Cardiac muscle cell (in vitro differentiated cells and primary cell): Measurements from ENCODE around the gene ITGB1BP1. TPM values are rescaled to one million over a fixed set of nuclear protein-coding genes. Genes with fewer than 3 reads are reported as not detected.

Experiments
- DNase-seq, 2 donors: peaks; one replicate each; pipeline versions ENCODE4 v3.0.0 to v3.0.0-alpha.2; 2010 to 2017; ENCODE audit warnings: low read depth in 1 of 2, low spot score in 1 of 2
- H3K27ac ChIP-seq: fragments of 200-600 bp; sonication (generic); 2 replicates; pipeline ENCODE4 v1.5.1; 2016
- H3K27me3 ChIP-seq: fragments of 200-600 bp; sonication (generic); 2 replicates; pipeline ENCODE4 v1.6.0; 2016; ENCODE audit warnings: control low read depth
- H3K36me3 ChIP-seq: fragments of 200-600 bp; sonication (generic); 2 replicates; pipeline ENCODE4 v1.5.1; 2016; ENCODE audit warnings: control low read depth
- H3K4me1 ChIP-seq: fragments of 200-600 bp; sonication (generic); 2 replicates; pipeline ENCODE4 v1.8.1; 2017; ENCODE audit warnings: low read depth, mild to moderate bottlenecking, mixed run types
- H3K4me3 ChIP-seq: fragments of 200-600 bp; sonication (generic); 2 replicates; pipeline ENCODE4 v1.5.1; 2016; ENCODE audit warnings: mild to moderate bottlenecking
- H3K9me3 ChIP-seq: fragments of 200-600 bp; sonication (generic); 2 replicates; pipeline ENCODE4 v1.5.1; 2017; ENCODE audit warnings: low read depth, mild to moderate bottlenecking, control low read depth
- CTCF ChIP-seq: IDR thresholded peaks from 2 replicates; pipeline ENCODE4 v1.5.1; 2012; ENCODE audit warnings: low read depth, mild to moderate bottlenecking, low read length
- polyA plus RNA-seq: library from polyadenylated mRNA; unstranded; fragments of >200 nt; fragmentation: Nextera tagmentation; extraction: Ambion mirVana; gene quantifications from 2 replicates; pipeline ENCODE4 v1.2.1, GENCODE V29; 2016
- total RNA-seq: library from RNA; depleted of rRNA; stranded (reverse); fragments of >200 nt; gene quantifications from 2 replicates; pipeline ENCODE4 v1.2.3, GENCODE V29; 2016

The ITGB1BP1 gene
- total and polyA plus RNA-seq, 2 experiments from 2014 or later: 30.9 to 138 TPM

- H3K4me1 ChIP-seq: peaks cover 2% of the 10 kb centered on the region
- TF ChIP-seq CTCF: no peak
- DNase-seq: no peak
- H3K9me3 ChIP-seq: no peaks in the 10 kb centered on the region
- no peaks in the 10 kb centered on the region for H3K27me3 ChIP-seq
- no peak overlapping the region for H3K4me3 ChIP-seq
- no peaks in the 10 kb centered on the region for H3K36me3 ChIP-seq
- H3K27ac ChIP-seq: no peak overlapping the region
These were observed 49.1 kb downstream of the ITGB1BP1 start for GRCh38 chr2:9374071-9374730.

DNA sequence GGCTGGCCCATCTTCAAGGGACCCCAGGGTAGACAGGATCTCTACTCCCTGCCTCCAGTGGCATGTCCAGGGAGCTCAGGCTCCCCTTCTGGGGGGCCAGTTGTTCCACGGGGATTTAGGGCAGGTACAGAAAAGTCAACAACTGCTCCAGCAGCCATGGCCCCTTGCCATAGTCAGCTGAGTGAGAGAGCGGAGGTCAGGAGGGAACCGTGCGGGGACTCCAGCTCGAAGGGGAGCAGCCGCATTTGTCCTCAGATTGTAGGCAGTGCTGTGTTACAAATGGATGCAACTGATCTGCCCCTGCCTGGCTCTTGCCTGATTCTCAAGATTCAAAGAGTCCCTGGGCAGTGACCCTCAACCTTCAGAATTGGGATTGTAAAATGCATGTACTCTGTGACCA is 49.9 kb downstream of the ITGB1BP1 start:
- Histone ChIP-seq H3K36me3 (no peaks in the 10 kb centered on the region), H3K27me3 (no peaks in the 10 kb centered on the region), H3K4me1 (peaks cover 2% of the 10 kb centered on the region), H3K4me3 (no peak overlapping the region), H3K27ac (no peak overlapping the region), H3K9me3 (no peaks in the 10 kb centered on the region)
- no peak for DNase-seq
- no peak for TF ChIP-seq CTCF

DNA sequence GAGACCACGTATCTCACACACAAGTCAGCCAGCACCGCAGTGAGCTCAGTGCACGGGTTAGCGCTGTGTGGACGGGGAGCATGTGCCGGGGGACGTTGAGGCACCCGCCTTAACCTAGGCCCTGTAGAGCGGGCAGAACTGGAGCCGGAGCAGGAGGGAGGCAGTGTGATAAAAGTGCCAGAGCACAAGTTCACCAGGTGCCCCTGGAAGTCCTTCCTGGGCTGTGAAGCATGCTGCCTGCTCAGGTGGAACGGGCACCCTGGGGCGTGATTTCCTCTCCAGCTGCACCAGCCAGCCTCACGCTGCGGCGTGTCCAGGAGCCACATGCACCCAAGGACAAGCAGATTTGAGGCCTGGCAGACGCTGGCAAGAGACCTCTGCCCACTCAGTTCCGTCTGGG is 50.3 kb downstream of the ITGB1BP1 start:
- no peak for TF ChIP-seq CTCF
- Histone ChIP-seq H3K36me3 (no peaks in the 10 kb centered on the region), H3K4me1 (peaks cover 2% of the 10 kb centered on the region), H3K9me3 (no peaks in the 10 kb centered on the region), H3K27ac (no peak overlapping the region), H3K27me3 (no peaks in the 10 kb centered on the region), H3K4me3 (no peak overlapping the region)
- DNase-seq: no peak

- DNase-seq: no peak
- TF ChIP-seq CTCF: no peak
- Histone ChIP-seq H3K27ac (no peak overlapping the region), H3K36me3 (peaks cover 9% of the 10 kb centered on the region), H3K4me3 (no peak overlapping the region), H3K27me3 (no peaks in the 10 kb centered on the region), H3K4me1 (peaks cover 5% of the 10 kb centered on the region), H3K9me3 (no peaks in the 10 kb centered on the region)
These were observed 52.6 kb downstream of the ITGB1BP1 start for GRCh38 chr2:9370746-9371145.

GRCh38 chr2:9366026-9366425 is 57.3 kb downstream of the ITGB1BP1 start:
- peaks cover 19% of the 10 kb centered on the region for H3K4me1 ChIP-seq
- DNase-seq: no peak
- no peak overlapping the region for H3K4me3 ChIP-seq
- no peaks in the 10 kb centered on the region for H3K9me3 ChIP-seq
- H3K27ac ChIP-seq: peak overlapping the region; percentile 93
- TF ChIP-seq CTCF: no peak
- no peaks in the 10 kb centered on the region for H3K27me3 ChIP-seq
- H3K36me3 ChIP-seq: peaks cover 9% of the 10 kb centered on the region
